ENCODE data around the gene RING1.

DNA sequence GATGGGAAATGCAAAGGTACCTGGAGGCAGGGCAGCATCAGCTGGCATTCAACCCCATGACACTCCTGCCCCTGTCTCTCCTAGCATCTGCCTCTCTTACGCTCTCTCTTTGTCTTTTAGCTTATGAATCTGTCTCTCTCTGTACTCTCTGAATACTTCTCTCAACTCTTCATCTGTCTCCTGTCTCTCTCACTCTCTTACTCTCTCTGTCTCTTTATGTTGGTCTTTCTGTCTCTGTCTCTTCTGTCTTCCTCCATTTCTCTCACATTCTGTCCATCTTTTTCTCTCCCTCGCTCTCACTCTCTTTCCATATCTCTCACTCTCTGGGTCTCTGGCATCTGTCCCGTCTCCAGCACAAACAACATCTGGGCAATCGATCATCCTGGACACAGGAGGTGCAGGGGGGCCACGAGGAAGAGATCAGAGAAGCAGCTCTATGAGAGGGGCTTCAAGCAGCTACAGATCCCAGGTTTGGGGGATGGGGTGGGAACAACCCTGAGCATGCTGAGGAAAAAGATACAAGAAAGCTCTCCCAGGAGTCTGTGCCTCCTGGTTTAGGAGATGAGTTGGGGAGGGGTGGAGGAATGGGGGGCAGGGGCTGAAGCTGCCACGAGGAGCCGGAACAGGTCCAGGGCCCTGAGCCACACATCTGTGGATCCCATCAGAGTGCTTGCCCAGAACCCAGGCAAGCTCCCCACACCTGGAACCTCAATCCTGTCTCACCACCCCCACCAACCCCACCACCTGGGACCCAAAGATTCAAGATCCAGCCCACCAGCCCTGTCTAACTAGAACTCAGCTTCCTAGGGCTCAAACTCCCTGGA, 18.5 kb upstream of the RING1 start:
- TF ChIP-seq, protein P1, sequence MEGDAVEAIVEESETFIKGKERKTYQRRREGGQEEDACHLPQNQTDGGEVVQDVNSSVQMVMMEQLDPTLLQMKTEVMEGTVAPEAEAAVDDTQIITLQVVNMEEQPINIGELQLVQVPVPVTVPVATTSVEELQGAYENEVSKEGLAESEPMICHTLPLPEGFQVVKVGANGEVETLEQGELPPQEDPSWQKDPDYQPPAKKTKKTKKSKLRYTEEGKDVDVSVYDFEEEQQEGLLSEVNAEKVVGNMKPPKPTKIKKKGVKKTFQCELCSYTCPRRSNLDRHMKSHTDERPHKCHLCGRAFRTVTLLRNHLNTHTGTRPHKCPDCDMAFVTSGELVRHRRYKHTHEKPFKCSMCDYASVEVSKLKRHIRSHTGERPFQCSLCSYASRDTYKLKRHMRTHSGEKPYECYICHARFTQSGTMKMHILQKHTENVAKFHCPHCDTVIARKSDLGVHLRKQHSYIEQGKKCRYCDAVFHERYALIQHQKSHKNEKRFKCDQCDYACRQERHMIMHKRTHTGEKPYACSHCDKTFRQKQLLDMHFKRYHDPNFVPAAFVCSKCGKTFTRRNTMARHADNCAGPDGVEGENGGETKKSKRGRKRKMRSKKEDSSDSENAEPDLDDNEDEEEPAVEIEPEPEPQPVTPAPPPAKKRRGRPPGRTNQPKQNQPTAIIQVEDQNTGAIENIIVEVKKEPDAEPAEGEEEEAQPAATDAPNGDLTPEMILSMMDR (IDR thresholded peaks at IDR 0.05): no peak
- no peak for TF ChIP-seq POLR2A (IDR thresholded peaks at IDR 0.05)

Data from thyroid gland (tissue), 4 donors.